GM18870 (cell line): ENCODE measurements around the gene SCNN1B.
"Not testable (repeated sequence)": the region's sequence is repeated elsewhere in the genome, so short reads cannot be mapped to it uniquely, and the experiment has no call there.

Experiments used
- ATAC-seq: cut with Tn5 transposase; IDR thresholded peaks from one replicate; pipeline ENCODE4 v1.9.1; 2021; ENCODE audit warnings: moderate library complexity; ENCODE audit not compliant: unreplicated experiment

SCNN1B gene

GRCh38 chr16:23353440-23353839 lies 51.3 kb downstream of the SCNN1B start:
- ATAC-seq: no peak

- no peak for ATAC-seq
Measured at GRCh38 chr16:23354246-23354645, 52.1 kb downstream of the SCNN1B start.

- no peak for ATAC-seq
Measured at GRCh38 chr16:23355106-23355670, 53.1 kb downstream of the SCNN1B start.

GRCh38 chr16:23356941-23357340 lies 54.8 kb downstream of the SCNN1B start:
- ATAC-seq: no peak

GRCh38 chr16:23357761-23358290 lies 55.7 kb downstream of the SCNN1B start:
- no peak for ATAC-seq

GRCh38 chr16:23359092-23359760 lies 57.1 kb downstream of the SCNN1B start:
- no peak for ATAC-seq

- ATAC-seq: no peak
Measured at GRCh38 chr16:23362460-23363317, 60.6 kb downstream of the SCNN1B start.

- ATAC-seq: no peak
Measured at GRCh38 chr16:23365602-23366240, 63.6 kb downstream of the SCNN1B start.

GRCh38 chr16:23366341-23366740 lies 64.2 kb downstream of the SCNN1B start:
- not testable (repeated sequence) for ATAC-seq

- no peak for ATAC-seq
Measured at GRCh38 chr16:23367564-23367963, 65.5 kb downstream of the SCNN1B start.

- ATAC-seq: no peak
Measured at GRCh38 chr16:23367988-23368387, 65.9 kb downstream of the SCNN1B start.

- ATAC-seq: no peak
Measured at GRCh38 chr16:23368469-23368868, 66.4 kb downstream of the SCNN1B start.

GRCh38 chr16:23369416-23369815 lies 67.3 kb downstream of the SCNN1B start:
- no peak for ATAC-seq

- ATAC-seq: no peak
Measured at GRCh38 chr16:23371368-23371767, 69.3 kb downstream of the SCNN1B start.

GRCh38 chr16:23373436-23374219 lies 71.5 kb downstream of the SCNN1B start:
- no peak for ATAC-seq

- ATAC-seq: no peak
Measured at GRCh38 chr16:23374721-23375510, 72.8 kb downstream of the SCNN1B start.

GRCh38 chr16:23375643-23376042 lies 73.5 kb downstream of the SCNN1B start:
- ATAC-seq: no peak

GRCh38 chr16:23377071-23377931 lies 75.2 kb downstream of the SCNN1B start:
- ATAC-seq: no peak

GRCh38 chr16:23378256-23378655 lies 76.2 kb downstream of the SCNN1B start:
- ATAC-seq: no peak
